B cell (primary cell): ENCODE measurements around the gene UMODL1. TPM values are rescaled to one million over a fixed set of nuclear protein-coding genes. Genes with fewer than 3 reads are reported as not detected.

ENCODE experiments used
- ATAC-seq: fragments of 200-7000 bp; cut with Tn5 transposase; one replicate; pipeline ENCODE4 v1.10.0; 2021; ENCODE audit warnings: low read depth, mild to moderate bottlenecking, moderate number of reproducible peaks, moderate library complexity
- CTCF ChIA-PET: fragments of 350-600 bp; sonication (Branson Sonifier 250); formaldehyde crosslinking; loops from one replicate; lab custom pipeline; 2021; ENCODE audit warnings: antibody characterized with exemption, inconsistent platforms; lab: Charles Lee
- POLR2A ChIA-PET: fragments of 350-600 bp; sonication (Branson Sonifier 250); formaldehyde crosslinking; loops from one replicate; lab custom pipeline; 2021; ENCODE audit warnings: antibody characterized with exemption; lab: Charles Lee
- DNase-seq: peaks from one replicate; pipeline ENCODE4 v3.0.0; 2013
- H2AFZ ChIP-seq: 2 replicates; pipeline ENCODE4 v1.6.1; 2012; ENCODE audit warnings: mild to moderate bottlenecking, low read depth, low read length; ENCODE audit not compliant: insufficient read depth, poor library complexity, severe bottlenecking
- H3K27ac ChIP-seq, 2 donors: 1 replicate in 1 of 2; 2 replicates in 1 of 2; pipeline ENCODE4 v1.5.1; 2012 to 2013; ENCODE audit warnings: low read length in 2 of 2, mild to moderate bottlenecking in 2 of 2, moderate library complexity in 1 of 2
- H3K27me3 ChIP-seq, 4 experiments: fragments of 200-600 bp in 1 of 4; sonication (generic) in 1 of 4; replicated peaks in 1 of 4; 1 replicate in 2 of 4; 2 replicates in 2 of 4; pipeline versions ENCODE4 v1.6.1 to v1.7.0; 2013 to 2016; ENCODE audit warnings: low read length in 3 of 4, mild to moderate bottlenecking in 2 of 4, mixed read lengths in 1 of 4, moderate library complexity in 1 of 4; ENCODE audit not compliant: insufficient read depth in 4 of 4, control insufficient read depth in 3 of 4; ENCODE audit errors: control extremely low read depth in 1 of 4
- H3K36me3 ChIP-seq, 2 experiments: replicated peaks in 1 of 2; 1 replicate in 1 of 2; 2 replicates in 1 of 2; pipeline versions ENCODE4 v1.6.1 to v1.7.1; 2013; ENCODE audit warnings: low read length in 1 of 2; ENCODE audit not compliant: insufficient read depth in 2 of 2, control insufficient read depth in 1 of 2; ENCODE audit errors: control extremely low read depth in 1 of 2, extremely low read depth in 1 of 2
- H3K4me1 ChIP-seq, 2 donors: fragments of 200-600 bp in 1 of 2; sonication (generic) in 1 of 2; 1 replicate in 1 of 2; 2 replicates in 1 of 2; pipeline versions ENCODE4 v1.5.1 to v1.6.1; 2013 to 2017; ENCODE audit warnings: low read length in 2 of 2; ENCODE audit not compliant: control insufficient read depth in 2 of 2, insufficient read depth in 2 of 2
- H3K4me2 ChIP-seq: replicated peaks from 2 replicates; pipeline ENCODE3; 2012; ENCODE audit warnings: mild to moderate bottlenecking, low read depth, low read length; ENCODE audit not compliant: poor library complexity, severe bottlenecking
- H3K4me3 ChIP-seq, 5 experiments: fragments of 200-600 bp in 1 of 5; sonication (generic) in 1 of 5; 1 replicate in 3 of 5; 2 replicates in 2 of 5; pipeline versions ENCODE4 v1.5.1 to v1.7.0; 2011 to 2016; ENCODE audit warnings: low read length in 4 of 5, mild to moderate bottlenecking in 4 of 5, low read depth in 2 of 5, control low read depth in 1 of 5, moderate library complexity in 1 of 5; ENCODE audit not compliant: insufficient read depth in 1 of 5; ENCODE audit errors: control extremely low read depth in 1 of 5, extremely low read depth in 1 of 5
- H3K79me2 ChIP-seq: fragments of 200-600 bp; sonication (generic); one replicate; pipeline ENCODE4 v1.6.0; 2016; ENCODE audit warnings: low read length; ENCODE audit not compliant: control insufficient read depth, insufficient read depth
- H3K9ac ChIP-seq: fragments of 200-600 bp; sonication (generic); 2 replicates; pipeline ENCODE4 v1.6.1; 2017; ENCODE audit warnings: mild to moderate bottlenecking, low read length, moderate library complexity
- H3K9me3 ChIP-seq, 3 donors: one replicate each; pipeline versions ENCODE4 v1.6.1 to v1.7.1; 2013; ENCODE audit warnings: low read length in 2 of 3; ENCODE audit not compliant: control insufficient read depth in 2 of 3, insufficient read depth in 1 of 3; ENCODE audit errors: control extremely low read depth in 1 of 3
- H4K20me1 ChIP-seq: 2 replicates; pipeline ENCODE4 v1.6.0; 2012; ENCODE audit warnings: mild to moderate bottlenecking, low read length; ENCODE audit not compliant: insufficient read depth, control insufficient read depth, poor library complexity, severe bottlenecking
- H3K27ac Mint-ChIP-seq: one replicate; pipeline ENCODE4 v1.8.0; 2021; ENCODE audit warnings: mixed read lengths
- H3K27me3 Mint-ChIP-seq: one replicate; pipeline ENCODE4 v1.8.0; 2021; ENCODE audit warnings: mixed read lengths
- H3K4me1 Mint-ChIP-seq: one replicate; pipeline ENCODE4 v1.8.0; 2021; ENCODE audit warnings: mixed read lengths
- H3K4me3 Mint-ChIP-seq: one replicate; pipeline ENCODE4 v1.8.0; 2021; ENCODE audit warnings: mixed read lengths
- H3K9me3 Mint-ChIP-seq: one replicate; pipeline ENCODE4 v1.8.0; 2022; ENCODE audit warnings: mixed read lengths; ENCODE audit not compliant: insufficient read depth
- EZH2 ChIP-seq: IDR thresholded peaks from 2 replicates; pipeline ENCODE4 v1.6.1; 2012; ENCODE audit warnings: borderline replicate concordance, low read depth, mild to moderate bottlenecking, moderate library complexity, low read length; ENCODE audit not compliant: insufficient read depth, poor library complexity, severe bottlenecking
- WGBS: methylation state at CpG from one replicate; pipeline ENCODE4 v1.1.5; 2013; ENCODE audit warnings: missing lambda C conversion rate; ENCODE audit not compliant: insufficient coverage; 5-methylcytosine and 5-hydroxymethylcytosine counted together
- intact Hi-C: fragments of 100-400 bp; cut with micrococcal nuclease; formaldehyde crosslinking; loops from one replicate; pipeline ENCODE4 v1.10.0; 2022
- polyA plus RNA-seq: library from polyadenylated mRNA; depleted of rRNA; stranded (reverse); fragments of >200 nt; gene quantifications from 2 replicates; pipeline ENCODE4 v1.2.3, GENCODE V29; 2012
- total RNA-seq, 2 donors: library from RNA; stranded (reverse); fragments of 120-200 nt in 1 of 2; gene quantifications; 1 replicate in 1 of 2; 2 replicates in 1 of 2; pipeline versions ENCODE4 v1.2.3 to v1.2.4, GENCODE V29; 2013 to 2022
- TF ChIP-seq, protein P1 (sequence below): fragments of 200-600 bp; IDR thresholded peaks from one replicate; pipeline ENCODE4 v1.8.0; 2022; ENCODE audit warnings: antibody characterized with exemption, mild to moderate bottlenecking

UMODL1 gene
- total and polyA plus RNA-seq, 2 donors (not counting 1 experiment from before 2014, with no cell fraction given): 0.10 to 0.49 TPM

DNA sequence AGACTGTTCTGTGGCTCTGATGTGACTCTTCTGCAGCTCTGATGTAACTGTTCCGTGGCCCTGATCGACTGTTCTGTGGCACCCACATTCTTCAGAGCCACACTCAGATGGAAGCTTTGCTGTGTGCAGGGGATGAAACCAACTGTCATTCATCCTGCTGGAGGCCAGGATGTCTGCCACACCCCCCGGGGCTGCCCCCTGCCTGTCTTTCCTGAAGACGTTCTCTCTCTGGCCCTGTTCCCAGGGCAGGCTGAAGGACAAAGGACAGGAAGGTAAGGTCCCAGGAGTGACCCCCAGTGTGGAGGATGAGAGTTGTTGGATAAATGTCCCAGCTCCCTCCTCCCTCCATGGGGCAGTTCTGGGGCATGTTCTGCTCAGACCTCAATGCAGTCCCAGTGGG, 29.4 kb upstream of the UMODL1 start:
- no peaks in the 10 kb centered on the region for H3K79me2 ChIP-seq
- ATAC-seq: no peak
- no peak overlapping the region for H2AFZ ChIP-seq
- intact Hi-C loops: no loop called here
- no peak overlapping the region for H3K27ac Mint-ChIP-seq
- no peak overlapping the region for H3K4me3 ChIP-seq
- no peak overlapping the region for H3K4me2 ChIP-seq
- ChIA-PET CTCF (no interaction called here), POLR2A (no interaction called here)
- H3K9me3 Mint-ChIP-seq: no peaks in the 10 kb centered on the region
- peaks cover 10% of the 10 kb centered on the region for H3K4me1 Mint-ChIP-seq
- peaks cover 0 to 5% of the 10 kb centered on the region in 2 donors for H3K4me1 ChIP-seq
- WGBS: 78% methylated on average over 3 of the region's 4 CpGs
- H3K9me3 ChIP-seq: peaks cover 0 to 9% (median 0%) of the 10 kb centered on the region in 3 donors
- H3K27ac ChIP-seq: no peak overlapping the region
- H3K4me3 Mint-ChIP-seq: no peak overlapping the region
- TF ChIP-seq EZH2: no peak
- TF ChIP-seq, protein P1, sequence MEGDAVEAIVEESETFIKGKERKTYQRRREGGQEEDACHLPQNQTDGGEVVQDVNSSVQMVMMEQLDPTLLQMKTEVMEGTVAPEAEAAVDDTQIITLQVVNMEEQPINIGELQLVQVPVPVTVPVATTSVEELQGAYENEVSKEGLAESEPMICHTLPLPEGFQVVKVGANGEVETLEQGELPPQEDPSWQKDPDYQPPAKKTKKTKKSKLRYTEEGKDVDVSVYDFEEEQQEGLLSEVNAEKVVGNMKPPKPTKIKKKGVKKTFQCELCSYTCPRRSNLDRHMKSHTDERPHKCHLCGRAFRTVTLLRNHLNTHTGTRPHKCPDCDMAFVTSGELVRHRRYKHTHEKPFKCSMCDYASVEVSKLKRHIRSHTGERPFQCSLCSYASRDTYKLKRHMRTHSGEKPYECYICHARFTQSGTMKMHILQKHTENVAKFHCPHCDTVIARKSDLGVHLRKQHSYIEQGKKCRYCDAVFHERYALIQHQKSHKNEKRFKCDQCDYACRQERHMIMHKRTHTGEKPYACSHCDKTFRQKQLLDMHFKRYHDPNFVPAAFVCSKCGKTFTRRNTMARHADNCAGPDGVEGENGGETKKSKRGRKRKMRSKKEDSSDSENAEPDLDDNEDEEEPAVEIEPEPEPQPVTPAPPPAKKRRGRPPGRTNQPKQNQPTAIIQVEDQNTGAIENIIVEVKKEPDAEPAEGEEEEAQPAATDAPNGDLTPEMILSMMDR: no peak
- H3K36me3 ChIP-seq: no peaks in the 10 kb centered on the region
- H3K27me3 Mint-ChIP-seq: no peaks in the 10 kb centered on the region
- no peak overlapping the region for H3K9ac ChIP-seq
- no peak for DNase-seq
- H4K20me1 ChIP-seq: no peaks in the 10 kb centered on the region
- no peaks in the 10 kb centered on the region for H3K27me3 ChIP-seq

DNA sequence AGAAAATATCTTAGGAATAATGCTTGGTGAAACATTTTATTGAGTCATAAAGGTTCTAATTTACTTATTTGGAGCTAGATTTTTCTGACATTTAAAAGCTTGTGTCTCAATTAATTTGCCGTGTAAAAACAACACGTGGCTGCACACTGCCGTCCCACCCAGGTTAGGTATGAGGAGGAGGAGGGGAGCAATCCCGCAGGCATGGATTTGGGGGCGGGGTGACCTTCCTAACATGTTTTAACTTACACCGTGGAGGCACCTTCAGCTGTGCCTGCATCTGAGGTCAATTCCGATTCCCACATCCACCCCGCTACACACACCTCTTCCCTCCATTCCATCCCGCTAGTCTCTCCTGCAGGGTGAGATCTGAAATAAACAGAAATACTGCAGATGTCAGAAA, 28.5 kb upstream of the UMODL1 start:
- no peaks in the 10 kb centered on the region for H3K27me3 ChIP-seq
- no peaks in the 10 kb centered on the region for H3K79me2 ChIP-seq
- DNase-seq: no peak
- Mint-ChIP-seq H3K27me3 (no peaks in the 10 kb centered on the region), H3K27ac (no peak overlapping the region), H3K9me3 (no peaks in the 10 kb centered on the region), H3K4me1 (peaks cover 5% of the 10 kb centered on the region), H3K4me3 (no peak overlapping the region)
- H3K9me3 ChIP-seq: peaks cover 0 to 9% (median 0%) of the 10 kb centered on the region in 3 donors
- no peak for ATAC-seq
- H3K4me2 ChIP-seq: no peak overlapping the region
- no peak overlapping the region for H3K27ac ChIP-seq
- TF ChIP-seq, protein P1: no peak
- TF ChIP-seq EZH2: no peak
- ChIA-PET POLR2A (no interaction called here), CTCF (no interaction called here)
- H3K4me3 ChIP-seq: no peak overlapping the region
- H4K20me1 ChIP-seq: no peaks in the 10 kb centered on the region
- 86% methylated on average over 4 of the region's 9 CpGs for WGBS
- intact Hi-C loops: no loop called here
- H3K4me1 ChIP-seq: peaks cover 0 to 2% of the 10 kb centered on the region in 2 donors
- no peak overlapping the region for H3K9ac ChIP-seq
- no peaks in the 10 kb centered on the region for H3K36me3 ChIP-seq
- H2AFZ ChIP-seq: no peak overlapping the region
